Neuronal stem cell (in vitro differentiated cells): ENCODE results near the gene MACROD2.

Experiments used
- DNase-seq: peaks from one replicate; pipeline ENCODE4 v3.0.0-alpha.2; 2013; ENCODE audit warnings: low spot score
- H2AFZ ChIP-seq: one replicate; pipeline ENCODE4 v1.6.1; 2013; ENCODE audit warnings: mild to moderate bottlenecking, low read length, inconsistent platforms
- H2AK5ac ChIP-seq: 2 replicates; pipeline ENCODE4 v1.6.1; 2013; ENCODE audit warnings: low read depth, mild to moderate bottlenecking, inconsistent platforms, low read length, moderate library complexity, mixed read lengths
- H2BK120ac ChIP-seq: 2 replicates; pipeline ENCODE4 v1.6.1; 2013; ENCODE audit warnings: low read depth, mild to moderate bottlenecking, inconsistent platforms, low read length, moderate library complexity, mixed read lengths
- H2BK12ac ChIP-seq: one replicate; pipeline ENCODE4 v1.6.1; 2013; ENCODE audit warnings: low read length, inconsistent platforms
- H2BK15ac ChIP-seq: 2 replicates; pipeline ENCODE4 v1.6.1; 2013; ENCODE audit warnings: mild to moderate bottlenecking, low read length, inconsistent platforms, mixed read lengths
- H2BK5ac ChIP-seq: one replicate; pipeline ENCODE4 v1.6.1; 2013; ENCODE audit warnings: inconsistent platforms, mild to moderate bottlenecking, low read length, moderate library complexity
- H3K14ac ChIP-seq: one replicate; pipeline ENCODE4 v1.6.1; 2013; ENCODE audit warnings: low read length, inconsistent platforms
- H3K18ac ChIP-seq: 2 replicates; pipeline ENCODE4 v1.6.1; 2013; ENCODE audit warnings: low read length, inconsistent platforms
- H3K23ac ChIP-seq: 2 replicates; pipeline ENCODE4 v1.6.1; 2013; ENCODE audit warnings: low read depth, mild to moderate bottlenecking, mixed read lengths, low read length, inconsistent platforms; ENCODE audit not compliant: poor library complexity
- H3K27ac ChIP-seq: replicated peaks from 3 replicates; pipeline ENCODE4 v1.5.1; 2013; ENCODE audit warnings: low read length, inconsistent platforms
- H3K27me3 ChIP-seq, 3 experiments: 2 replicates each; pipeline ENCODE4 v1.6.1; 2013; ENCODE audit warnings: low read length in 3 of 3, mild to moderate bottlenecking in 2 of 3, inconsistent platforms in 1 of 3, low read depth in 1 of 3, mixed read lengths in 1 of 3, moderate library complexity in 1 of 3; ENCODE audit not compliant: control insufficient read depth in 3 of 3, insufficient read depth in 3 of 3
- H3K36me3 ChIP-seq, 2 donors: replicated peaks in 1 of 2; 2 replicates each; pipeline ENCODE4 v1.6.1; 2013; ENCODE audit warnings: low read length in 2 of 2; ENCODE audit not compliant: control insufficient read depth in 2 of 2, insufficient read depth in 2 of 2
- H3K4ac ChIP-seq: 2 replicates; pipeline ENCODE4 v1.6.1; 2013; ENCODE audit warnings: inconsistent platforms, mild to moderate bottlenecking, low read length, moderate library complexity
- H3K4me1 ChIP-seq, 2 donors: 1 replicate in 1 of 2; 2 replicates in 1 of 2; pipeline ENCODE4 v1.6.1; 2013; ENCODE audit warnings: low read length in 2 of 2, low read depth in 1 of 2; ENCODE audit not compliant: control insufficient read depth in 2 of 2, insufficient read depth in 1 of 2
- H3K4me2 ChIP-seq: one replicate; pipeline ENCODE4 v1.6.1; 2013; ENCODE audit warnings: mild to moderate bottlenecking, low read length, inconsistent platforms; ENCODE audit not compliant: insufficient read depth, poor library complexity, severe bottlenecking
- H3K4me3 ChIP-seq, 2 donors: 2 replicates each; pipeline ENCODE4 v1.5.1; 2013; ENCODE audit warnings: low read length in 2 of 2, mild to moderate bottlenecking in 2 of 2, inconsistent platforms in 1 of 2, moderate library complexity in 1 of 2
- H3K79me1 ChIP-seq: one replicate; pipeline ENCODE4 v1.6.1; 2013; ENCODE audit warnings: low read depth, mild to moderate bottlenecking, inconsistent platforms, low read length, moderate library complexity
- H3K9ac ChIP-seq: one replicate; pipeline ENCODE4 v1.6.1; 2013; ENCODE audit warnings: mild to moderate bottlenecking, low read depth, low read length, inconsistent platforms; ENCODE audit not compliant: poor library complexity
- H3K9me3 ChIP-seq, 2 donors: replicated peaks in 1 of 2; 2 replicates each; pipeline versions ENCODE3 to v1.6.1; 2013; ENCODE audit warnings: low read length in 2 of 2, mild to moderate bottlenecking in 2 of 2, inconsistent platforms in 1 of 2, low read depth in 1 of 2, mixed read lengths in 1 of 2, moderate library complexity in 1 of 2; ENCODE audit not compliant: control insufficient read depth in 2 of 2, insufficient read depth in 1 of 2
- H4K8ac ChIP-seq: one replicate; pipeline ENCODE4 v1.6.1; 2013; ENCODE audit warnings: low read depth, mild to moderate bottlenecking, inconsistent platforms, low read length, moderate library complexity
- H4K91ac ChIP-seq: one replicate; pipeline ENCODE4 v1.6.1; 2013; ENCODE audit warnings: low read length, low read depth, mild to moderate bottlenecking, inconsistent platforms; ENCODE audit not compliant: poor library complexity
- WGBS, 2 donors: extraction: QIAGEN DNeasy Blood & Tissue Kit; methylation state at CpG; one replicate each; pipeline ENCODE4 v1.1.7; 2013; ENCODE audit warnings: missing lambda C conversion rate in 2 of 2, mixed read lengths in 1 of 2; ENCODE audit not compliant: insufficient read length in 2 of 2, insufficient replicate concordance in 1 of 2; ENCODE audit errors: extremely low coverage in 2 of 2; 5-methylcytosine and 5-hydroxymethylcytosine counted together

Gene MACROD2

GRCh38 chr20:15654208-15654649, 1658.9 kb downstream of the MACROD2 start:
- Histone ChIP-seq H3K79me1 (no peaks in the 10 kb centered on the region), H3K14ac (no peak overlapping the region), H3K27me3 (no peaks in the 10 kb centered on the region), H3K9ac (no peak overlapping the region), H3K27ac (no peak overlapping the region), H4K91ac (no peak overlapping the region), H2BK5ac (no peak overlapping the region), H3K36me3 (no peaks in the 10 kb centered on the region), H2AFZ (no peak overlapping the region), H3K18ac (no peak overlapping the region), H3K4ac (no peak overlapping the region), H2AK5ac (no peak overlapping the region), H4K8ac (no peak overlapping the region), H3K9me3 (no peaks in the 10 kb centered on the region), H3K4me3 (no peak overlapping the region), H2BK15ac (no peak overlapping the region), H3K4me2 (no peak overlapping the region), H3K23ac (no peak overlapping the region), H2BK120ac (no peak overlapping the region), H3K4me1 (peaks cover 5 to 12% of the 10 kb centered on the region in 2 donors), H2BK12ac (no peak overlapping the region)
- DNase-seq, result peak; percentile 54
- WGBS, 2 donors, result no CpG with 5 or more reads among the region's 2 CpGs

DNA sequence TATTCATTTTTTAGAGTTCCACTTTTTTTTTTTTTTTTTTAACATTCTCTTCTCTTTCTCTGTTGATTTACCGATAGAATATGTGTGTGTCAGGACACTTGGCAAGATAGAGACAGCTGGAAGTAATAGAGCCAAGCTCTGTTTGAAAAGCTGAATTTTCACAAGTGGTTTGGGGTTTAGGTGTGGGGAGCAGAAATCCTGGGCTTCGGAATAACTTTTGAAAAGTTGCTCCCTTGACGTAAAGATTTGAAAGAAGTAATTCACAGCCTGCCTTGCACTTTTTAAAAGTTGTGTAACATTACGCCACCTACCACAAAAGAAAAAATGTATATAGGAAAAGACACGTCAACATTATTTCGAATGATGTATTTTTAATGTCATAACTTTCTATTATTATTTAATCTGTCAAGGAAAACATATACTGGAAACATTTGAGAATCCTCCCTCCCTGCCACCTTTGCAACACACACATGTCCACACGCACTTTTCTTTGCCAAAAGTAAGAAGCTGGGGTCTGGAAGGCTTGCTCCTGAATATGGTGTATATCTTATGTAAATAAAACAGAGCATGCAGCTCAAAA, 1660.1 kb downstream of the MACROD2 start:
- Histone ChIP-seq H3K9me3 (no peaks in the 10 kb centered on the region), H2AFZ (no peak overlapping the region), H3K4me3 (no peak overlapping the region), H3K36me3 (no peaks in the 10 kb centered on the region), H2BK15ac (no peak overlapping the region), H3K14ac (no peak overlapping the region), H3K23ac (no peak overlapping the region), H3K9ac (no peak overlapping the region), H3K18ac (no peak overlapping the region), H2AK5ac (no peak overlapping the region), H2BK5ac (no peak overlapping the region), H3K4me2 (no peak overlapping the region), H4K8ac (no peak overlapping the region), H3K27me3 (no peaks in the 10 kb centered on the region), H3K27ac (no peak overlapping the region), H2BK12ac (no peak overlapping the region), H3K4ac (no peak overlapping the region), H3K4me1 (peaks cover 7 to 12% of the 10 kb centered on the region in 2 donors), H3K79me1 (no peaks in the 10 kb centered on the region), H2BK120ac (no peak overlapping the region), H4K91ac (no peak overlapping the region)
- DNase-seq, result no peak
- WGBS, 2 donors, result no CpG with 5 or more reads among the region's 7 CpGs

DNA sequence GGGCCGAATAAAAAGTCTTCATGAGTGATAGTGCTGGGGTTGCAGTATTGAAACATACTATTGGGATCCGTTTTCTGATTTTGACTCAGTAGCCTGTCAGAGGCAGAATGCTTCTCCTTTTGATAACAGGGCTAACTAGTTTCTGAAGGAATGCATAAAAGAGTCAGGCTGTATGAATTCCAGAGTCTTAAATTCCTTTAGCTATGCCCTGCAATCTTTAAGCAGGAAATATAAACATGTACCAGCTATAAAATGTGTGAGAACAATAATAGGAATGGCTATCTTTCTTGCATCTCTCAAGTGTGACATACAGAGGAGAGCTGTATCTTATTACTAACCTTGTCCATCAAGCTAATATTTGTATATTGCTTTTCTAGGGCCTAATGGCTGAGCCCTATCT, 1660.8 kb downstream of the MACROD2 start:
- Histone ChIP-seq H2BK12ac (no peak overlapping the region), H3K23ac (no peak overlapping the region), H4K8ac (no peak overlapping the region), H3K4me1 (peaks cover 9 to 12% of the 10 kb centered on the region in 2 donors), H3K4me2 (no peak overlapping the region), H3K4ac (no peak overlapping the region), H2BK5ac (no peak overlapping the region), H3K27ac (no peak overlapping the region), H3K9ac (no peak overlapping the region), H4K91ac (no peak overlapping the region), H3K79me1 (no peaks in the 10 kb centered on the region), H3K14ac (no peak overlapping the region), H2BK120ac (no peak overlapping the region), H3K9me3 (no peaks in the 10 kb centered on the region), H2BK15ac (no peak overlapping the region), H3K27me3 (no peaks in the 10 kb centered on the region), H2AK5ac (no peak overlapping the region), H2AFZ (peak overlapping the region; percentile 50), H3K36me3 (no peaks in the 10 kb centered on the region), H3K4me3 (no peak overlapping the region), H3K18ac (no peak overlapping the region)
- DNase-seq, result no peak
- no CpG with 5 or more reads among the region's 2 CpGs for WGBS, 2 donors

GRCh38 chr20:15658295-15658694, 1663.0 kb downstream of the MACROD2 start:
- H3K27ac ChIP-seq, result no peak overlapping the region
- no peaks in the 10 kb centered on the region for H3K9me3 ChIP-seq
- no CpG with 5 or more reads among the region's 5 CpGs for WGBS, 2 donors

More at GRCh38 chr20:15658295-15658694, 1663.0 kb downstream of the MACROD2 start:
- Histone ChIP-seq H3K36me3 (no peaks in the 10 kb centered on the region), H2BK12ac (no peak overlapping the region), H4K8ac (no peak overlapping the region), H3K23ac (no peak overlapping the region), H3K4me3 (no peak overlapping the region), H2AFZ (peak overlapping the region; percentile 7), H2AK5ac (no peak overlapping the region), H3K79me1 (no peaks in the 10 kb centered on the region), H2BK5ac (no peak overlapping the region), H2BK15ac (no peak overlapping the region), H3K4ac (no peak overlapping the region), H3K4me1 (peaks cover 9 to 12% of the 10 kb centered on the region in 2 donors), H2BK120ac (no peak overlapping the region), H4K91ac (no peak overlapping the region), H3K9ac (no peak overlapping the region), H3K14ac (no peak overlapping the region), H3K27me3 (no peaks in the 10 kb centered on the region), H3K18ac (no peak overlapping the region), H3K4me2 (no peak overlapping the region)
- DNase-seq, result peak; percentile 14
